Femur (tissue), 1 donor: ENCODE results near the gene ATXN1.
A peak's percentile ranks its signal among the peaks of the same experiment; 100 is the strongest.
"Not testable (repeated sequence)": the region's sequence is repeated elsewhere in the genome, so short reads cannot be mapped to it uniquely, and the experiment has no call there.

Source experiments
- DNase-seq: peaks from one replicate; pipeline ENCODE4 v3.0.0-alpha.2; 2017

ATXN1 gene

GRCh38 chr6:16263464-16264099 is 497.7 kb downstream of the ATXN1 start:
- not testable (repeated sequence) for DNase-seq

GRCh38 chr6:16262773-16263172 is 498.5 kb downstream of the ATXN1 start:
- DNase-seq, result not testable (repeated sequence)

GRCh38 chr6:16260602-16261001 is 500.7 kb downstream of the ATXN1 start:
- DNase-seq, result not testable (repeated sequence)

GRCh38 chr6:16259604-16260003 is 501.7 kb downstream of the ATXN1 start:
- DNase-seq, result not testable (repeated sequence)

- DNase-seq, result no peak
Observed at GRCh38 chr6:16258709-16259075, 502.6 kb downstream of the ATXN1 start.

GRCh38 chr6:16257999-16258708 is 503.1 kb downstream of the ATXN1 start:
- DNase-seq, result peak; percentile 60

GRCh38 chr6:16256781-16257180 is 504.5 kb downstream of the ATXN1 start:
- DNase-seq, result no peak

- DNase-seq, result no peak
Observed at GRCh38 chr6:16254535-16254934, 506.7 kb downstream of the ATXN1 start.

- no peak for DNase-seq
Observed at GRCh38 chr6:16253399-16254144, 507.7 kb downstream of the ATXN1 start.

GRCh38 chr6:16252686-16253299 is 508.5 kb downstream of the ATXN1 start:
- no peak for DNase-seq

GRCh38 chr6:16251706-16252105 is 509.6 kb downstream of the ATXN1 start:
- no peak for DNase-seq

- no peak for DNase-seq
Observed at GRCh38 chr6:16249971-16250370, 511.3 kb downstream of the ATXN1 start.
